CD4-positive, CD25-positive, alpha-beta regulatory T cell (primary cell): ENCODE measurements around the gene VTI1A. TPM values are rescaled to one million over a fixed set of nuclear protein-coding genes. Genes with fewer than 3 reads are reported as not detected.
A peak's percentile ranks its signal among the peaks of the same experiment; 100 is the strongest.

Experiments used
- ATAC-seq, 2 donors: fragments of 150-1000 bp; cut with Tn5 transposase; one replicate each; pipeline ENCODE4 v1.10.0; 2021; ENCODE audit warnings: low read depth in 2 of 2, moderate number of reproducible peaks in 2 of 2, moderate library complexity in 1 of 2
- DNase-seq, 3 donors: peaks; one replicate each; pipeline versions ENCODE4 v3.0.0 to v3.0.0-alpha.2; 2012 to 2022; ENCODE audit warnings: mixed read lengths in 1 of 3
- H3K27ac ChIP-seq: one replicate; pipeline ENCODE4 v1.7.0; 2013; ENCODE audit warnings: mild to moderate bottlenecking, low read length; ENCODE audit not compliant: insufficient read depth, poor library complexity, severe bottlenecking
- H3K27me3 ChIP-seq: one replicate; pipeline ENCODE4 v1.7.0; 2013; ENCODE audit warnings: low read length; ENCODE audit not compliant: control insufficient read depth, insufficient read depth
- H3K36me3 ChIP-seq: one replicate; pipeline ENCODE4 v1.7.0; 2013; ENCODE audit warnings: mild to moderate bottlenecking, low read length, moderate library complexity; ENCODE audit not compliant: control insufficient read depth, insufficient read depth
- H3K4me1 ChIP-seq: 2 replicates; pipeline ENCODE4 v1.7.0; 2013; ENCODE audit warnings: mild to moderate bottlenecking, low read length; ENCODE audit not compliant: insufficient read depth, control insufficient read depth, poor library complexity, severe bottlenecking
- H3K4me3 ChIP-seq: one replicate; pipeline ENCODE4 v1.7.0; 2013; ENCODE audit warnings: low read depth, mild to moderate bottlenecking, low read length, moderate library complexity
- H3K9me3 ChIP-seq, 2 experiments: 1 replicate in 1 of 2; 2 replicates in 1 of 2; pipeline ENCODE4 v1.7.0; 2013; ENCODE audit warnings: low read length in 2 of 2, mild to moderate bottlenecking in 1 of 2, moderate library complexity in 1 of 2; ENCODE audit not compliant: control insufficient read depth in 2 of 2
- H3K27ac Mint-ChIP-seq, 3 donors: one replicate each; pipeline ENCODE4 v1.8.0; 2020 to 2022; ENCODE audit warnings: mild to moderate bottlenecking in 3 of 3, mixed read lengths in 3 of 3, moderate library complexity in 2 of 3
- H3K27me3 Mint-ChIP-seq: one replicate; pipeline ENCODE4 v1.8.0; 2022; ENCODE audit warnings: mild to moderate bottlenecking, mixed read lengths
- H3K36me3 Mint-ChIP-seq: one replicate; pipeline ENCODE4 v1.8.0; 2020; ENCODE audit warnings: mixed read lengths
- H3K4me1 Mint-ChIP-seq, 4 donors: one replicate each; pipeline ENCODE4 v1.8.0; 2020 to 2022; ENCODE audit warnings: mixed read lengths in 4 of 4, mild to moderate bottlenecking in 1 of 4
- H3K4me3 Mint-ChIP-seq, 4 donors: one replicate each; pipeline ENCODE4 v1.8.0; 2020 to 2022; ENCODE audit warnings: mild to moderate bottlenecking in 4 of 4, mixed read lengths in 4 of 4, moderate library complexity in 3 of 4
- H3K9me3 Mint-ChIP-seq, 7 donors: one replicate each; pipeline ENCODE4 v1.8.0; 2020 to 2022; ENCODE audit warnings: mixed read lengths in 7 of 7, mild to moderate bottlenecking in 3 of 7, moderate library complexity in 2 of 7
- polyA plus RNA-seq, 4 donors: library from polyadenylated mRNA; unstranded; fragments of 300-500 nt; fragmentation: Illumina TruSeq; gene quantifications; one replicate each; pipeline ENCODE4 v1.2.3, GENCODE V29; 2021
- total RNA-seq: library from RNA; stranded (reverse); gene quantifications from one replicate; pipeline ENCODE4 v1.2.3, GENCODE V29; 2022

The VTI1A gene
- total and polyA plus RNA-seq, 5 donors from 2014 or later: 25.5 to 77.7 (median 35.1) TPM

- DNase-seq: no peak
- H3K4me3 Mint-ChIP-seq: no peak overlapping the region
- H3K4me1 ChIP-seq: no peaks in the 10 kb centered on the region
- no peak for ATAC-seq
- H3K9me3 ChIP-seq: no peaks in the 10 kb centered on the region
- H3K36me3 Mint-ChIP-seq: peaks cover 22% of the 10 kb centered on the region
- H3K27ac ChIP-seq: no peak overlapping the region
- peaks cover 0 to 8% (median 0%) of the 10 kb centered on the region in 4 donors for H3K4me1 Mint-ChIP-seq
- H3K36me3 ChIP-seq: no peaks in the 10 kb centered on the region
- no peaks in the 10 kb centered on the region for H3K9me3 Mint-ChIP-seq
- H3K27me3 Mint-ChIP-seq: no peaks in the 10 kb centered on the region
- H3K27me3 ChIP-seq: no peaks in the 10 kb centered on the region
- no peak overlapping the region for H3K27ac Mint-ChIP-seq
- H3K4me3 ChIP-seq: no peak overlapping the region
Observed at GRCh38 chr10:112826018-112826697, 379.1 kb downstream of the VTI1A start.

- H3K4me3 ChIP-seq: no peak overlapping the region
- Mint-ChIP-seq H3K27ac (no peak overlapping the region), H3K4me1 (peaks cover 0 to 8% (median 0%) of the 10 kb centered on the region in 4 donors), H3K4me3 (no peak overlapping the region), H3K27me3 (no peaks in the 10 kb centered on the region), H3K9me3 (no peaks in the 10 kb centered on the region), H3K36me3 (peaks cover 30% of the 10 kb centered on the region)
- H3K4me1 ChIP-seq: no peaks in the 10 kb centered on the region
- no peaks in the 10 kb centered on the region for H3K9me3 ChIP-seq
- DNase-seq (no peak), ATAC-seq (no peak)
- no peak overlapping the region for H3K27ac ChIP-seq
- H3K27me3 ChIP-seq: no peaks in the 10 kb centered on the region
- H3K36me3 ChIP-seq: no peaks in the 10 kb centered on the region
Observed at GRCh38 chr10:112827086-112827485, 380.1 kb downstream of the VTI1A start.

- Histone ChIP-seq H3K27ac (no peak overlapping the region), H3K27me3 (no peaks in the 10 kb centered on the region), H3K4me3 (no peak overlapping the region), H3K36me3 (no peaks in the 10 kb centered on the region), H3K4me1 (no peaks in the 10 kb centered on the region), H3K9me3 (no peaks in the 10 kb centered on the region)
- Mint-ChIP-seq H3K4me1 (peaks cover 0 to 4% (median 0%) of the 10 kb centered on the region in 4 donors), H3K27ac (no peak overlapping the region), H3K36me3 (peaks cover 29% of the 10 kb centered on the region), H3K9me3 (no peaks in the 10 kb centered on the region), H3K27me3 (no peaks in the 10 kb centered on the region), H3K4me3 (no peak overlapping the region)
- DNase-seq (no peak), ATAC-seq (no peak)
Observed at GRCh38 chr10:112827951-112828350, 380.9 kb downstream of the VTI1A start.

GRCh38 chr10:112831859-112832258, 384.8 kb downstream of the VTI1A start:
- no peak overlapping the region for H3K27ac ChIP-seq

GRCh38 chr10:112832361-112832878, 385.4 kb downstream of the VTI1A start:
- Histone ChIP-seq H3K4me3 (no peak overlapping the region), H3K9me3 (no peaks in the 10 kb centered on the region), H3K36me3 (no peaks in the 10 kb centered on the region), H3K27ac (no peak overlapping the region), H3K27me3 (no peaks in the 10 kb centered on the region), H3K4me1 (no peaks in the 10 kb centered on the region)
- Mint-ChIP-seq H3K4me1 (peaks cover 0 to 4% (median 0%) of the 10 kb centered on the region in 4 donors), H3K9me3 (no peaks in the 10 kb centered on the region), H3K4me3 (no peak overlapping the region), H3K36me3 (peaks cover 28% of the 10 kb centered on the region), H3K27me3 (no peaks in the 10 kb centered on the region), H3K27ac (no peak overlapping the region)
- no peak for DNase-seq
- no peak for ATAC-seq

More at GRCh38 chr10:112831859-112832258, 384.8 kb downstream of the VTI1A start:
- H3K27ac Mint-ChIP-seq: no peak overlapping the region
- H3K36me3 Mint-ChIP-seq: peaks cover 32% of the 10 kb centered on the region
- Histone ChIP-seq H3K27me3 (no peaks in the 10 kb centered on the region), H3K36me3 (no peaks in the 10 kb centered on the region), H3K9me3 (no peaks in the 10 kb centered on the region), H3K4me3 (no peak overlapping the region), H3K4me1 (no peaks in the 10 kb centered on the region)
- H3K9me3 Mint-ChIP-seq: no peaks in the 10 kb centered on the region
- peaks cover 0 to 4% (median 0%) of the 10 kb centered on the region in 4 donors for H3K4me1 Mint-ChIP-seq
- ATAC-seq (no peak), DNase-seq (no peak)
- no peaks in the 10 kb centered on the region for H3K27me3 Mint-ChIP-seq
- no peak overlapping the region for H3K4me3 Mint-ChIP-seq

GRCh38 chr10:112832959-112833358, 385.9 kb downstream of the VTI1A start:
- Mint-ChIP-seq H3K27ac (no peak overlapping the region), H3K36me3 (peaks cover 28% of the 10 kb centered on the region), H3K27me3 (no peaks in the 10 kb centered on the region), H3K9me3 (peaks cover 0 to 1% (median 0%) of the 10 kb centered on the region in 7 donors), H3K4me1 (peaks cover 0 to 4% (median 0%) of the 10 kb centered on the region in 4 donors), H3K4me3 (no peak overlapping the region)
- no peaks in the 10 kb centered on the region for H3K9me3 ChIP-seq
- H3K27me3 ChIP-seq: no peaks in the 10 kb centered on the region
- DNase-seq (no peak), ATAC-seq (no peak)
- no peaks in the 10 kb centered on the region for H3K4me1 ChIP-seq
- no peaks in the 10 kb centered on the region for H3K36me3 ChIP-seq
- no peak overlapping the region for H3K4me3 ChIP-seq
- no peak overlapping the region for H3K27ac ChIP-seq

GRCh38 chr10:112834751-112835181, 387.8 kb downstream of the VTI1A start:
- ATAC-seq: no peak

More at GRCh38 chr10:112834751-112835181, 387.8 kb downstream of the VTI1A start:
- peaks cover 0 to 4% (median 0%) of the 10 kb centered on the region in 4 donors for H3K4me1 Mint-ChIP-seq
- H3K27me3 ChIP-seq: no peaks in the 10 kb centered on the region
- peak overlapping the region in 1 of 3 donors; percentile 26 for H3K27ac Mint-ChIP-seq
- H3K4me1 ChIP-seq: no peaks in the 10 kb centered on the region
- H3K36me3 ChIP-seq: no peaks in the 10 kb centered on the region
- no peaks in the 10 kb centered on the region for H3K9me3 ChIP-seq
- DNase-seq: no peak
- H3K27me3 Mint-ChIP-seq: no peaks in the 10 kb centered on the region
- no peak overlapping the region for H3K27ac ChIP-seq
- H3K36me3 Mint-ChIP-seq: peaks cover 28% of the 10 kb centered on the region
- no peak overlapping the region for H3K4me3 Mint-ChIP-seq
- H3K9me3 Mint-ChIP-seq: peaks cover 0 to 3% (median 1%) of the 10 kb centered on the region in 7 donors
- H3K4me3 ChIP-seq: no peak overlapping the region
